HS-27A (cell line): Measurements from ENCODE around the gene NEU2.
"Not testable (repeated sequence)": the region's sequence is repeated elsewhere in the genome, so short reads cannot be mapped to it uniquely, and the experiment has no call there.

Experiments
- DNase-seq: peaks from one replicate; pipeline ENCODE4 v3.0.0-alpha.2; 2012; ENCODE audit warnings: low read depth, missing footprints

NEU2 gene

GRCh38 chr2:233056961-233057605 is 24.6 kb downstream of the NEU2 start:
- DNase-seq = no peak

GRCh38 chr2:233058717-233059546 is 26.5 kb downstream of the NEU2 start:
- no peak for DNase-seq

GRCh38 chr2:233059547-233059796 is 27.0 kb downstream of the NEU2 start:
- DNase-seq = no peak

- DNase-seq = no peak
Observed at GRCh38 chr2:233059797-233060500, 27.5 kb downstream of the NEU2 start, which contains the start of gene INPP5D. Gene INPP5D (plus strand): TSS chr2:233060342. CDS start chr2:233060479, 137 bp downstream.

- no peak for DNase-seq
Observed at GRCh38 chr2:233060501-233060979, 28.1 kb downstream of the NEU2 start.

- DNase-seq = no peak
Observed at GRCh38 chr2:233060980-233061590, 28.6 kb downstream of the NEU2 start.

GRCh38 chr2:233061591-233062450 is 29.3 kb downstream of the NEU2 start:
- no peak for DNase-seq

- no peak for DNase-seq
Observed at GRCh38 chr2:233062451-233062850, 30.0 kb downstream of the NEU2 start.

GRCh38 chr2:233062946-233063268 is 30.4 kb downstream of the NEU2 start:
- DNase-seq = no peak

GRCh38 chr2:233063269-233063975 is 30.9 kb downstream of the NEU2 start:
- no peak for DNase-seq

- no peak for DNase-seq
Observed at GRCh38 chr2:233063976-233064411, 31.5 kb downstream of the NEU2 start.

GRCh38 chr2:233064530-233065199 is 32.2 kb downstream of the NEU2 start:
- no peak for DNase-seq

- DNase-seq = not testable (repeated sequence)
Observed at GRCh38 chr2:233065200-233065589, 32.7 kb downstream of the NEU2 start.

GRCh38 chr2:233065954-233066470 is 33.5 kb downstream of the NEU2 start:
- DNase-seq = no peak

- DNase-seq = no peak
Observed at GRCh38 chr2:233068762-233069418, 36.4 kb downstream of the NEU2 start.

- DNase-seq = no peak
Observed at GRCh38 chr2:233072838-233073237, 40.4 kb downstream of the NEU2 start.

- no peak for DNase-seq
Observed at GRCh38 chr2:233074106-233074505, 41.6 kb downstream of the NEU2 start.

- DNase-seq = no peak
Observed at GRCh38 chr2:233075141-233075965, 42.9 kb downstream of the NEU2 start.

GRCh38 chr2:233075966-233076339 is 43.5 kb downstream of the NEU2 start:
- DNase-seq = no peak
